Colonic mucosa (tissue), 4 donors: Measurements from ENCODE around the gene CRTC1. TPM values are rescaled to one million over a fixed set of nuclear protein-coding genes. Genes with fewer than 3 reads are reported as not detected.

Experiments used
- DNase-seq: peaks from one replicate; pipeline ENCODE4 v3.0.0-alpha.2; 2020
- H3K27ac ChIP-seq: fragments of 200-600 bp; one replicate; pipeline ENCODE4 v1.8.0; 2021
- H3K27me3 ChIP-seq: fragments of 200-600 bp; one replicate; pipeline ENCODE4 v1.8.0; 2021
- H3K36me3 ChIP-seq: fragments of 200-600 bp; one replicate; pipeline ENCODE4 v1.8.0; 2021
- H3K4me1 ChIP-seq: fragments of 200-600 bp; one replicate; pipeline ENCODE4 v1.8.0; 2021; ENCODE audit warnings: mild to moderate bottlenecking
- H3K4me3 ChIP-seq: fragments of 200-600 bp; one replicate; pipeline ENCODE4 v1.8.0; 2021
- H3K9ac ChIP-seq, 2 donors: one replicate each; pipeline ENCODE4 v1.7.0; 2013; ENCODE audit warnings: control low read depth in 2 of 2, low read depth in 2 of 2, low read length in 2 of 2
- H3K9me3 ChIP-seq: fragments of 200-600 bp; one replicate; pipeline ENCODE4 v1.8.0; 2021
- intact Hi-C: fragments of 100-400 bp; cut with DNase I; formaldehyde crosslinking; loops from one replicate; pipeline ENCODE4 v1.14.1; 2022
- total RNA-seq, 2 donors: library from RNA; stranded (reverse); fragmentation: NEBNext Ultra II Directional in 1 of 2; extraction: Animal tissue kit (Norgen Biotek cat#: 25700) in 1 of 2; gene quantifications; one replicate each; pipeline ENCODE4 v1.2.1, GENCODE V29; 2021
- TF ChIP-seq, protein P1 (sequence below): fragments of 200-600 bp; IDR thresholded peaks from one replicate; pipeline ENCODE4 v1.8.0; 2022; ENCODE audit warnings: antibody characterized with exemption, mild to moderate bottlenecking
- donor health status: healthy.
- donor health status: DM: no; HTN: no; CAD: no.
- donor health status: DM: no; HTN: no; CAD: no.

Gene CRTC1
- total RNA-seq, 2 donors from 2014 or later, result 7.6 to 10.3 TPM

DNA sequence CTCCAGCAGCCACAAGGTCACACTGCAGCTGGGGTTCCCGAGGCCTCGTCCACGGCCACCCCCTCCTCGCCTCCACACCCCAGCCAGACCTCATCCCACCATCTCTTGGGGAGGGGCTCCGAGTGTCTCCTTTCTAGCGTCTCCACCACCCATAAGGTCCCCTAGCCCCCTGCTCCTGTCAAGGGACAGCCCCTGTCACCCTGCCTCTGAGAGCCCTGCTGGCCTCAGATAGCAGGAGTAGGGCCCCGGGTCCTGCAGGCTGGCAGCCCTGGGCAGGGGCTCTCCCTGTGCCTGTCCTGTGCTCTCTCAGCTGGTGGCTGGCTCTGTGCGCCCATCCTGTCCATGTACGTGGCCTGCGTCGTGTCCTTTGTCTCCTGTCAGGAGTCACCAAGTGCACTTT, 90.6 kb downstream of the CRTC1 start:
- Histone ChIP-seq H3K27me3 (no peaks in the 10 kb centered on the region), H3K9ac (no peak overlapping the region), H3K4me3 (no peak overlapping the region), H3K36me3 (no peaks in the 10 kb centered on the region), H3K9me3 (no peaks in the 10 kb centered on the region), H3K27ac (no peak overlapping the region), H3K4me1 (no peaks in the 10 kb centered on the region)
- intact Hi-C loops, result no loop called here
- DNase-seq, result no peak
- TF ChIP-seq, protein P1, sequence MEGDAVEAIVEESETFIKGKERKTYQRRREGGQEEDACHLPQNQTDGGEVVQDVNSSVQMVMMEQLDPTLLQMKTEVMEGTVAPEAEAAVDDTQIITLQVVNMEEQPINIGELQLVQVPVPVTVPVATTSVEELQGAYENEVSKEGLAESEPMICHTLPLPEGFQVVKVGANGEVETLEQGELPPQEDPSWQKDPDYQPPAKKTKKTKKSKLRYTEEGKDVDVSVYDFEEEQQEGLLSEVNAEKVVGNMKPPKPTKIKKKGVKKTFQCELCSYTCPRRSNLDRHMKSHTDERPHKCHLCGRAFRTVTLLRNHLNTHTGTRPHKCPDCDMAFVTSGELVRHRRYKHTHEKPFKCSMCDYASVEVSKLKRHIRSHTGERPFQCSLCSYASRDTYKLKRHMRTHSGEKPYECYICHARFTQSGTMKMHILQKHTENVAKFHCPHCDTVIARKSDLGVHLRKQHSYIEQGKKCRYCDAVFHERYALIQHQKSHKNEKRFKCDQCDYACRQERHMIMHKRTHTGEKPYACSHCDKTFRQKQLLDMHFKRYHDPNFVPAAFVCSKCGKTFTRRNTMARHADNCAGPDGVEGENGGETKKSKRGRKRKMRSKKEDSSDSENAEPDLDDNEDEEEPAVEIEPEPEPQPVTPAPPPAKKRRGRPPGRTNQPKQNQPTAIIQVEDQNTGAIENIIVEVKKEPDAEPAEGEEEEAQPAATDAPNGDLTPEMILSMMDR, result no peak

DNA sequence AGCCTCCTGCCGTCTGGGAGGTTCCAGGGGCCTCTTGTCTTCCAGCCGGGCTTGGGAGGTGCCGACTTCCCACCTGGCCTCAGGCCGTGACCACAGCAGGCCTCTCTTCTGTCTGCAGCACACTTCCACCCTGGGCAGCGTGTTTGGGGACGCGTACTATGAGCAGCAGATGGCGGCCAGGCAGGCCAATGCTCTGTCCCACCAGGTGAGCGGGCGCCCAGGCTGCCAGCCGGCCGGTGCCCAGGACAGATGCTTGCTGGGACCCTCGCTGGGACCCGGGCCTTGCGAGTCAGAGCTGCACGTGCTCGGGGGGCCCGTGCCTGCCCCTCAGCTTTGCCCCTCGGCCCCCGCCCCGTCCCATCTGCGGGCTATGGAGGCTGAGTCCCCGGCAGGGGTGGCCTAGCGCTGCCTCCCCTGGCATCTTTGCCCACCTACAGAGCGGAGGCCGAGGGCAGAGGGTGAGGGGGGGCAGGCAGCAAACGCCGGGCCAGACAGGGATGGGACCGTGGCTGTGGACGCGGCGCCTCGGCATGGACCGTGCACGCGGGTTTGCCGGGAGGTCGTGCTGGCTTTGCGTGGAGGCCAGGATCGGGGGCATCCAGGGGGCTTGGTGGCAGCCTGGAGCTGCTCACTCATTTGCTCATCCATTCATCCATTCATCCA, 91.4 kb downstream of the CRTC1 start:
- H3K9ac ChIP-seq, result no peak overlapping the region
- no peak for DNase-seq
- no peaks in the 10 kb centered on the region for H3K4me1 ChIP-seq
- no peaks in the 10 kb centered on the region for H3K27me3 ChIP-seq
- H3K4me3 ChIP-seq, result no peak overlapping the region
- TF ChIP-seq, protein P1, result no peak
- intact Hi-C loops, result no loop called here
- no peaks in the 10 kb centered on the region for H3K36me3 ChIP-seq
- H3K27ac ChIP-seq, result no peak overlapping the region
- no peaks in the 10 kb centered on the region for H3K9me3 ChIP-seq

DNA sequence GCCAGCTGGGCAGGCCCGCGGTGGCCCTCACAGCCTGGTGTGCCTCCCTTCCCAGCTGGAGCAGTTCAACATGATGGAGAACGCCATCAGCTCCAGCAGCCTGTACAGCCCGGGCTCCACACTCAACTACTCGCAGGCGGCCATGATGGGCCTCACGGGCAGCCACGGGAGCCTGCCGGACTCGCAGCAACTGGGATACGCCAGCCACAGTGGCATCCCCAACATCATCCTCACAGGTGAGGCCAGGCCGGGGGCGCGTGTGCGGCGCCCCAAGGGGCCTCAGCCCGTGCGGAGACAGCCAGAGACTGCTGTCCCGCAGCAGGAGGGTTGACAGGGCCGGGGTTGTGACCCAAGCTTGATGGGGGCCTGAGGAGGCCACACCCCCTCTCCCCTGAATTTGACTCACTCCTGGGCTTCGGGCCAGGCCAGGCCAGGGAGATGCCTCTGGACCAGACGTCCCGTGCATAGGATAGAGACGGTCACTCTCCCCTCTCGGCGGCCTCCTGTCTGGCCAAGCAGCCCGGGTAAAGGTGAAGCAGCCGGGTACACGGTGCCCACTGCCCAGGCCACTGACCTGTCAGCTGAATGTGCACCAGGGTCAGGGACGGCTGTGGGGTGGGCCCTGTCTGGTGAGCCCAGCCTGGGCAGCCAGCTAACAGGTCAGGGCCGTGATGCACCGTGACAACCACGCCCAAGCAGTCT, 92.3 kb downstream of the CRTC1 start:
- intact Hi-C loops, result no loop called here
- no peaks in the 10 kb centered on the region for H3K27me3 ChIP-seq
- H3K4me3 ChIP-seq, result no peak overlapping the region
- DNase-seq, result no peak
- no peak overlapping the region for H3K27ac ChIP-seq
- H3K36me3 ChIP-seq, result no peaks in the 10 kb centered on the region
- no peak overlapping the region for H3K9ac ChIP-seq
- no peaks in the 10 kb centered on the region for H3K9me3 ChIP-seq
- no peaks in the 10 kb centered on the region for H3K4me1 ChIP-seq
- TF ChIP-seq, protein P1, result no peak

DNA sequence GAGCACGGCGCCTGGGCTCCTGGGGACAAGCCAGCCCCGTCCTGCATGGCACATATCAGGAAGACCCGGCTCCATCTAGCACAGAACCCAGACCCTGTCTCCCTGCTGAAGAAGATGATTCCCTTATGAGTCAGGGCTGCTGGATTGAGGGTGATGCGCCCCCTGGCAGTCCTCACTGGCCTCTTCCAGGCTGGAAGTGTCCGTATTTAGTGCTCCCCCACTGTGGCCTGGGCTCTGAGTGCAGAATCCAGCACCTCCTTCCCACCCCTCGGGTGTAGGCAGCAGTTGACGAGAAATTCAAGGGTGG, 92.8 kb downstream of the CRTC1 start:
- no peak overlapping the region for H3K4me3 ChIP-seq
- H3K27me3 ChIP-seq, result no peaks in the 10 kb centered on the region
- H3K36me3 ChIP-seq, result no peaks in the 10 kb centered on the region
- H3K9me3 ChIP-seq, result no peaks in the 10 kb centered on the region
- TF ChIP-seq, protein P1, result no peak
- H3K4me1 ChIP-seq, result no peaks in the 10 kb centered on the region
- DNase-seq, result no peak
- H3K9ac ChIP-seq, result no peak overlapping the region
- H3K27ac ChIP-seq, result no peak overlapping the region
- intact Hi-C loops, result no loop called here

DNA sequence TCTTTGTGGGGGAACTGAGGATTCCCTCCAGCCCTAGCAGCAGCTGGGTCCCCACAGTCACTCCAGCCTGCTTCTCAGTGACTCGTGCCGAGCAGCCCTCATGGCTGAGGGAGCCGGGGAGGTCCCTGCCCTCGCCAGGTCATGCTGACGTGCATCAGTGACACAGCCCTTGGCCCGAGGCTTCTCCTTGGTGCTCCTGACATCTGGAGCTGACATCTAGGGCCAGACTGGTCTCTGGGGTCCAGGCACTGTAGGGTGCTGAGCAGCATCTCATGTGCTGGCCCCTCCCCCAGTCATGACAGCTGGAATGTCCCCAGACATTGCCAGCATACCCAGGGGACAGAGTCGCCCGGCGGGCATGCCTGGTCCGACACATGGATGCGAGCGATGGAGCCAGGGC, 93.3 kb downstream of the CRTC1 start:
- intact Hi-C loops, result no loop called here
- Histone ChIP-seq H3K36me3 (no peaks in the 10 kb centered on the region), H3K27ac (no peak overlapping the region), H3K9me3 (no peaks in the 10 kb centered on the region), H3K4me1 (no peaks in the 10 kb centered on the region), H3K9ac (no peak overlapping the region), H3K27me3 (no peaks in the 10 kb centered on the region), H3K4me3 (no peak overlapping the region)
- no peak for DNase-seq
- TF ChIP-seq, protein P1, result no peak
